CD4-positive, alpha-beta T cell (primary cell): ENCODE results near the gene WDR82. TPM values are rescaled to one million over a fixed set of nuclear protein-coding genes. Genes with fewer than 3 reads are reported as not detected.
A peak's percentile ranks its signal among the peaks of the same experiment; 100 is the strongest.

Source experiments
- ATAC-seq: fragments of 200-7000 bp; cut with Tn5 transposase; one replicate; pipeline ENCODE4 v1.10.0; 2022; ENCODE audit warnings: mild to moderate bottlenecking; ENCODE audit not compliant: poor library complexity
- CTCF ChIA-PET: fragments of 350-600 bp; sonication (Branson Sonifier 250); formaldehyde crosslinking; loops from one replicate; lab custom pipeline; 2021; ENCODE audit warnings: antibody characterized with exemption, inconsistent platforms; lab: Charles Lee
- POLR2A ChIA-PET: fragments of 350-600 bp; sonication (Branson Sonifier 250); formaldehyde crosslinking; loops from one replicate; lab custom pipeline; 2021; ENCODE audit warnings: antibody characterized with exemption, inconsistent platforms; lab: Charles Lee
- DNase-seq, 14 experiments: peaks; one replicate each; pipeline ENCODE4 v3.0.0-alpha.2; 2013 to 2020; ENCODE audit warnings: mixed read lengths in 2 of 14
- H3K27ac ChIP-seq, 2 donors: one replicate each; pipeline versions ENCODE4 v1.5.1 to v1.7.0; 2013; ENCODE audit warnings: low read length in 2 of 2, low read depth in 1 of 2, mild to moderate bottlenecking in 1 of 2
- H3K27me3 ChIP-seq, 2 experiments: 1 replicate in 1 of 2; 2 replicates in 1 of 2; pipeline versions ENCODE4 v1.6.1 to v1.7.0; 2013; ENCODE audit warnings: low read length in 2 of 2, control low read depth in 1 of 2, mild to moderate bottlenecking in 1 of 2, moderate library complexity in 1 of 2; ENCODE audit not compliant: insufficient read depth in 2 of 2, control insufficient read depth in 1 of 2
- H3K36me3 ChIP-seq: one replicate; pipeline ENCODE4 v1.6.1; 2013; ENCODE audit warnings: low read length, control low read depth; ENCODE audit not compliant: insufficient read depth
- H3K4me1 ChIP-seq: one replicate; pipeline ENCODE4 v1.6.1; 2013; ENCODE audit warnings: low read length, control low read depth; ENCODE audit not compliant: insufficient read depth
- H3K4me3 ChIP-seq: one replicate; pipeline ENCODE4 v1.5.1; 2013; ENCODE audit warnings: mild to moderate bottlenecking, low read length, moderate library complexity
- H3K9me3 ChIP-seq, 2 experiments: 1 replicate in 1 of 2; 2 replicates in 1 of 2; pipeline versions ENCODE4 v1.6.1 to v1.7.0; 2013; ENCODE audit warnings: low read length in 2 of 2, mild to moderate bottlenecking in 2 of 2, control low read depth in 1 of 2, moderate library complexity in 1 of 2; ENCODE audit not compliant: control insufficient read depth in 1 of 2, insufficient read depth in 1 of 2
- H3K27ac Mint-ChIP-seq: one replicate; pipeline ENCODE4 v1.8.0; 2020; ENCODE audit warnings: mixed read lengths
- H3K27me3 Mint-ChIP-seq: one replicate; pipeline ENCODE4 v1.8.0; 2021; ENCODE audit warnings: mixed read lengths
- H3K36me3 Mint-ChIP-seq: one replicate; pipeline ENCODE4 v1.8.0; 2021; ENCODE audit warnings: low read depth, mixed read lengths
- H3K4me1 Mint-ChIP-seq: one replicate; pipeline ENCODE4 v1.8.0; 2021; ENCODE audit warnings: low read depth, mixed read lengths
- H3K4me3 Mint-ChIP-seq: one replicate; pipeline ENCODE4 v1.8.0; 2020; ENCODE audit warnings: mild to moderate bottlenecking, mixed read lengths
- H3K9me3 Mint-ChIP-seq: one replicate; pipeline ENCODE4 v1.8.0; 2020; ENCODE audit warnings: mixed read lengths
- CTCF ChIP-seq: fragments of 200-600 bp; IDR thresholded peaks from one replicate; pipeline ENCODE4 v1.8.0; 2022; ENCODE audit warnings: antibody characterized with exemption, mild to moderate bottlenecking
- intact Hi-C, 2 experiments: fragments of 100-400 bp; cut with DNase I in 1 of 2; cut with micrococcal nuclease in 1 of 2; formaldehyde crosslinking; loops; one replicate each; pipeline versions ENCODE4 v1.15.1 to v1.9.0; 2023 to 2025; cut with DNase I, micrococcal nuclease
- total RNA-seq, 174 experiments: library from RNA in 2 of 174; stranded (reverse) in 2 of 174; gene quantifications; one replicate each; pipeline ENCODE4 v1.2.3 and lab custom pipeline; 2021 to 2026

WDR82 gene
- total RNA-seq, 2 experiments from 2014 or later = 114 TPM

DNA sequence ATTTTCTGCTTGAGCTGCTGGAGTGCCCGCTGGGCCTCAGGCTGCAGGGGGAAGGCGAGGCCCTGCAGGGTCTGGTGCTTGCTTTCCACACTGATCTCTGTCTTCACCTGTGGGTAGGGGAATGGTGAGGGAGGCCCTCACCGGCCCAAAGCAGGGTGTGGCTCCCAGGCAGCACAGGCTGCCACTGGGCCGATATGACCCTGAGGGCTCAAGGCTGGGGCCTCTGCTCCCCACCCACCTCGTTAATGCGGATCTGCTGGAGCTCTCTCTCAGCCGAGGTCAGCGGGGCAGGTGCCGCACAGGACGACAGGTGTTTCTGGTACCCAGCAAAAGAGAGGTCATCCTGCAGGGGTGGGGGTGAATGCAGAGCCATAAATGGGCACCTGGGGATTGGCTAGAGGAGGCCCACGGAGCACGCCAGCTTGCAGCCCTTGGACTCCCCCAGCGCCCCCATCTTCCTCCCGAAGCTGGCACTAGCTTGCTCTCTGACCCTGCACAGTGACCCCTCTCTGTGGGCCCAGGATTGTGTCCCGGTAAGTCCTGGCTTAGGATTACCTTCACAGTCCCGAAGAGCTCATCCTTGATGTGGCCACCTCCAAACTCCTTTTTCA lies 47.5 kb downstream of the WDR82 start:
- ATAC-seq (no peak), DNase-seq (no peak)
- Mint-ChIP-seq H3K27ac (peak overlapping the region; percentile 72), H3K27me3 (no peaks in the 10 kb centered on the region), H3K36me3 (peaks cover 85% of the 10 kb centered on the region), H3K4me3 (no peak overlapping the region), H3K9me3 (no peaks in the 10 kb centered on the region), H3K4me1 (peaks cover 57% of the 10 kb centered on the region)
- TF ChIP-seq CTCF = no peak
- Histone ChIP-seq H3K27me3 (no peaks in the 10 kb centered on the region), H3K4me1 (peaks cover 73% of the 10 kb centered on the region), H3K4me3 (no peak overlapping the region), H3K9me3 (no peaks in the 10 kb centered on the region), H3K36me3 (peaks cover 75% of the 10 kb centered on the region), H3K27ac (peak overlapping the region in 1 of 2 donors; percentile 43)
- POLR2A ChIA-PET = interaction anchor here (0.9 to 3.6 kb wide), 8 partner anchors 8 to 108 kb away, joined by 3 to 19 read pairs (median 7); partner anchors contain the start of gene WDR82
- CTCF ChIA-PET = interaction anchor here (0.8 to 4.9 kb wide), 11 partner anchors 8 to 108 kb away, joined by 4 to 62 read pairs (median 8); partner anchors contain the start of genes GLYCTK, PPM1M and WDR82
- intact Hi-C loops = loop anchor here in 1 of 2 experiments (1.0 kb wide), 1 partner anchor 108 kb away; no protein-coding TSS in a partner anchor

DNA sequence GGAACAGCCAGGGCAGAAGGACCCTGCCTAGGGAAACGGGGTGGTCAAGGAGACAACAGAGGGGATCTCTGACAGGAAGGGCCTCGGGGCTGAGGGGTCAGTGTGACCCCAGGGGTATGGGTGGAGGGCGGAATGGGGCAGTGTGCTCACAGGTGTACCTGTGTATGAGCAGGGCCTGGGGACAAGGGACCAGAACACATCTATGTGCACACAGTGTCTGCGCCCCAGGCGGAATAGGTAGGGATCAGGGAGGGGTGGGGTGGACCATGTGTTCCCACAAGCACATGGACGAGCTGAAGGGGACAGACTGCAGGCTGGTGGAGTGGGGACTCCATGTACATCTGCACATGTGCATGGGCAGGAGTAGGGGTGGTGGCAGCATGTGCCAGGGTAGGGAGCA lies 48.0 kb downstream of the WDR82 start:
- no peak overlapping the region for H3K4me3 Mint-ChIP-seq
- ATAC-seq = no peak
- Histone ChIP-seq H3K4me3 (no peak overlapping the region), H3K9me3 (no peaks in the 10 kb centered on the region), H3K4me1 (peaks cover 74% of the 10 kb centered on the region), H3K27me3 (no peaks in the 10 kb centered on the region), H3K36me3 (peaks cover 73% of the 10 kb centered on the region), H3K27ac (peak overlapping the region in 1 of 2 donors; percentile 33)
- peaks cover 58% of the 10 kb centered on the region for H3K4me1 Mint-ChIP-seq
- peaks cover 81% of the 10 kb centered on the region for H3K36me3 Mint-ChIP-seq
- CTCF ChIA-PET = interaction anchor here (2.0 to 3.0 kb wide), 4 partner anchors 10 to 108 kb away, joined by 7 to 60 read pairs (median 18); no protein-coding TSS in a partner anchor
- DNase-seq = no peak
- intact Hi-C loops = no loop called here
- POLR2A ChIA-PET = interaction anchor here (0.7 to 3.6 kb wide), 4 partner anchors 8 to 47 kb away, joined by 3 to 19 read pairs (median 8); partner anchors contain the start of gene WDR82
- H3K9me3 Mint-ChIP-seq = no peaks in the 10 kb centered on the region
- peak overlapping the region; percentile 39 for H3K27ac Mint-ChIP-seq
- no peaks in the 10 kb centered on the region for H3K27me3 Mint-ChIP-seq
- no peak for TF ChIP-seq CTCF

DNA sequence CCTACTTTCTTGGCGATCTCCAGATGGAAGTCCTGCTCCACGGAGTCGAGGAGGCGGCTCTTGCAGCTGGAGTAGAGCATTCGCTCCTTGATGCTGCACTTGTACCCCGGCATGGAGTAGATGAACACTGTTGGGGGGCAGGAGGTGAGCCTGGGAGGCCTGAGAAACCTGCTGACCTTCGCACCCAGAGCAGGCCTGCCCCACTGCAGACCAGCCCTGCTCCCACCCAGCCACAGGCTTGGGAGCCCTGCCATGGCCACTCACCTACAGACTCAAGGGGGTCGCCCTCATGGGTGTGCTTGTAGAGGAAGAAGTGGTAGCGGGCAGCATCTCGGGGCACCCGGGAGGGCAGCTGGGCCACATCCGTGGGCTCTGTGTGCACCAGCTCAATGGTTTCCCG lies 48.8 kb downstream of the WDR82 start:
- Mint-ChIP-seq H3K36me3 (peaks cover 75% of the 10 kb centered on the region), H3K9me3 (no peaks in the 10 kb centered on the region), H3K27me3 (no peaks in the 10 kb centered on the region), H3K27ac (no peak overlapping the region), H3K4me1 (peaks cover 57% of the 10 kb centered on the region), H3K4me3 (no peak overlapping the region)
- H3K27ac ChIP-seq = no peak overlapping the region
- no peaks in the 10 kb centered on the region for H3K9me3 ChIP-seq
- DNase-seq (peak in 1 of 14 experiments; percentile 14), ATAC-seq (no peak)
- intact Hi-C loops = no loop called here
- no peak for TF ChIP-seq CTCF
- H3K36me3 ChIP-seq = peaks cover 66% of the 10 kb centered on the region
- ChIA-PET POLR2A (interaction anchor here (1.2 to 1.5 kb wide), 2 partner anchors 20 to 49 kb away, joined by 3 to 4 read pairs; partner anchors contain the start of gene WDR82), CTCF (no interaction called here)
- H3K27me3 ChIP-seq = no peaks in the 10 kb centered on the region
- no peak overlapping the region for H3K4me3 ChIP-seq
- peaks cover 74% of the 10 kb centered on the region for H3K4me1 ChIP-seq
